GM12874 (cell line): ENCODE measurements around the gene PLEK.

Experiments used
- TF ChIP-seq, protein P1 (sequence below): IDR thresholded peaks from 2 replicates; pipeline ENCODE4 v1.5.1; 2011; ENCODE audit warnings: low read depth, mild to moderate bottlenecking, control low read depth, low read length, moderate library complexity; ENCODE audit not compliant: insufficient read depth

PLEK gene

DNA sequence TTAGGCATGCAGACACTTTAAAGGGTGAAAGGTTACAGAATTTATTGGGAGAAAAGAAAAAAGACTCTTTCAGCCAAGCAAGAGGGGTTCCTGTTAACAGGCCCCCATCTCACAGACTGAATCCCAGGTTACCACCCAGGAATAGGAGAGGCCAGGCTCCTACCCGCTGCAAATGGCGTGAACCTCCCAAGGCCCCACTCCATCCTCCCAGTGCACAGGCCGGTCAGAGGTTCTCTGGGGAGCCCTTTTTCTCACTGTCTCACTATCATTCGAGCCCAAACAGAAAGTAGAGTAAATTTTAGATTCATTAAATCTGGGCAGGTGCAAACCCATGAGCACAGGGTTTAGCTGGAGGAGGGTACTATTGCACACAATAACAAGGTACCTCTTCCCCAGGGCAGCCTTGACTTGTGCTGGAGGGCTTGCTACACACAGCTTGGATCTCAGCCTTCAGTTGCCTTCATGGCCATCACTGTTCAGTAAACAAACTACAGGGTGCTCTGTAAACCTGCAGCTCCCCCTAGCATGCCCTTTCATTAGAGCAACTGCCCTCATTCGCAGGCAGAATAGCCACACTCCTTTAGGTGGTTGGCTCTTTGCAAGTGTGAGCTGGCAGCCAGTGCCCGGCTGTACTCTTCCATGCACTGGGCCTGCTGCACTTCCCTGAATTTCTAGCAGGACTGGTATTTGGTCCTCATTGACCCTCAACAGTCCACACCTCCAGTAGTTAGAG lies 7.3 kb upstream of the PLEK start:
- TF ChIP-seq, protein P1, sequence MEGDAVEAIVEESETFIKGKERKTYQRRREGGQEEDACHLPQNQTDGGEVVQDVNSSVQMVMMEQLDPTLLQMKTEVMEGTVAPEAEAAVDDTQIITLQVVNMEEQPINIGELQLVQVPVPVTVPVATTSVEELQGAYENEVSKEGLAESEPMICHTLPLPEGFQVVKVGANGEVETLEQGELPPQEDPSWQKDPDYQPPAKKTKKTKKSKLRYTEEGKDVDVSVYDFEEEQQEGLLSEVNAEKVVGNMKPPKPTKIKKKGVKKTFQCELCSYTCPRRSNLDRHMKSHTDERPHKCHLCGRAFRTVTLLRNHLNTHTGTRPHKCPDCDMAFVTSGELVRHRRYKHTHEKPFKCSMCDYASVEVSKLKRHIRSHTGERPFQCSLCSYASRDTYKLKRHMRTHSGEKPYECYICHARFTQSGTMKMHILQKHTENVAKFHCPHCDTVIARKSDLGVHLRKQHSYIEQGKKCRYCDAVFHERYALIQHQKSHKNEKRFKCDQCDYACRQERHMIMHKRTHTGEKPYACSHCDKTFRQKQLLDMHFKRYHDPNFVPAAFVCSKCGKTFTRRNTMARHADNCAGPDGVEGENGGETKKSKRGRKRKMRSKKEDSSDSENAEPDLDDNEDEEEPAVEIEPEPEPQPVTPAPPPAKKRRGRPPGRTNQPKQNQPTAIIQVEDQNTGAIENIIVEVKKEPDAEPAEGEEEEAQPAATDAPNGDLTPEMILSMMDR = peak; percentile 68

- TF ChIP-seq, protein P1 = 0 out of 2 replicates have a peak, but pooled peaks have one; percentile 1
Observed at GRCh38 chr2:68359889-68360288, 5.2 kb upstream of the PLEK start.

DNA sequence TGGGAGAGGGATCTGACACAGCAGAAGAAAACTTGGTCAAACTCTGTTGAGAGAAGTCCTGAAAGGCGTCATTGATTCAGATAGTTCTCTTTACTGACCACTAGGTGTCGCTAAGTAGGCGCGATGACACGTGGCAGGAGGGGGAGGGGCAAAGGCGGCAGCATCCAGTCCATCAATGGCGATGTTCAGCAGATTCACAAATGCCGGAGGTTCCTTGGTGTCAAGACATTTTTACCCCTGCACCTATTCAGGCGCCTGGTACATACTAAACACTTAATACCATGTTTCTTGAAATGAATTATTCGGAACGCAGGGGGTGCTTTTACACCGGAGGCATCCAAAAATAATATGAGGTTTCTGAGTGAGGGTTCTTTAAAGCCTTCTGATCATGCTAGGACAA lies 3.0 kb upstream of the PLEK start:
- TF ChIP-seq, protein P1 = peak; percentile 75

DNA sequence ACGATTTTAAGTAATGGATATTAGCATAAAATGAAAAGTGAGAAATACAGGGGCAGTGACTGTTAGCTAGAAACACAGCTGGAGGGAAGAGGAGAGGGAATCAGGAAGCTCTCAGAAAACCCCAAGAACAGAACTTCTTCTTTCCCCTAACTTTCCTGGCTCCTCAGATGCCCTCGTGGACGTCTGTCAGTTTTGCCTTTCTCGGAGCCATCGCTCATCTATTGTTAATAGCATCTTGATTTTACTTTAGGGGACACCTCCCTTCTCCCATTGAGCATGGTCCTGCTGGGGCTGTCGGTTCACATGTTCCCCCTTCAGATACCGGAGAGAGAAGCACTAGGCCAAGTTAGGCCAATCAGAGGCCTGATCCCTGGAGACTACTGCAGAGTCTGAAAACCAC lies 2.3 kb upstream of the PLEK start:
- TF ChIP-seq, protein P1 = no peak

DNA sequence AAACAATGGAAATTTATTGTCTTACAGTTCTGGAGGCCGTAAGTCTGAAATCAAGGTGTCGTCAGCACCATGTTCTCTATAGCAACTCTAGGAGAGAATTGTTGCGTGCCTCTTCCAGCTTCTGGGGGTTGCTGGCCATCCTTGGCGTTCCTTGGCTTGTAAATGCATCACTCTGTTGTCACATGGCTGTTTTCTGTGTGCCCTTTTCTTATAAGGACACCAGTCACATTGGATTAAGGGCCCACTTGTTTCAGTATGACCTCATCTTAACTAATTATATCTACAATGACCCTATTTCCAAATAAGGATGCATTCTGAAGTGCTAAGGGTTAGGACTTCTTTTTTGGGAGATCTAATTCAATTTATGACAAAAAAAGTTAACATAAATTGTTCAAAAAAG lies 1.4 kb upstream of the PLEK start:
- TF ChIP-seq, protein P1 = no peak

GRCh38 chr2:68366083-68366560 lies 1.0 kb downstream of the PLEK start:
- TF ChIP-seq, protein P1 = no peak

- TF ChIP-seq, protein P1 = no peak
Observed at GRCh38 chr2:68367953-68368653, 3.0 kb downstream of the PLEK start.
